ENCODE data around the gene LCA5. TPM values are rescaled to one million over a fixed set of nuclear protein-coding genes. Genes with fewer than 3 reads are reported as not detected.

Gene LCA5
- total and polyA plus RNA-seq, 4 experiments from 2014 or later, result 0.06 to 0.23 (median 0.22) TPM; not detected in 1

DNA sequence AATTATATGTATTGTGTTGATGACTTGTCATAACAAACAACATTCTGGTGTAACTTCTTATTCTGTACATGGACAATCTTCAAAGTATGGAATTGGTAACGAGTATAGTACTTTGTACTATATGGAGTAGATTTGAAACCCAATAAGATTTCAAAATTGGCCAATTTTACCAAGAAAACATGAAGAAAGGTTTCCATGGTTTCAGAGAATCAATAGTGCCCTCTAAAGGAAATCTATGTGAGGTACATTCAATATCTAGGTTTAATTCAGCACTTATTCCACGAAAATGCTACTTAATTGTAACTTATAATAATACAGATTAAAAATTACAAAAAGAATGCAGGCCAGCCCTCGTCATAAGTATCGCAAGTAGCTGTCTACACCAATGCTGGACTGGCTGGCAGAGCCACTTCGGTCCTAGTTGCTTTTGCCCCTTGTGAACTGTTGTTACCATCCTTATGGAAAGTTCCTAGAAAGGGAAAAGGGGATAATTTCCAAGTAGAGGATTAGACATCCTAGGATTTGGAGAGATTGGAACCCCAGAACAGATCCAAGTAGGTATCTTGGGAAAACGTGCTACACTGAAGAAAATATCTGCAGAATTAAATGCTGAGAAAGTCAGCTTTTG, 70.9 kb downstream of the LCA5 start:
- POLR2A ChIA-PET (ENCODE audit: partially characterized antibody), result no interaction called here

GRCh38 chr6:79465381-79465780, 71.8 kb downstream of the LCA5 start:
- H3K9me3 Mint-ChIP-seq, result peaks cover 0 to 2% (median 0%) of the 10 kb centered on the region in 8 donors
- ChIA-PET POLR2A (ENCODE audit: partially characterized antibody) (no interaction called here), CTCF (ENCODE audit: partially characterized antibody) (no interaction called here)
- H3K36me3 ChIP-seq (ENCODE audit: insufficient read depth, low read length), result no peaks in the 10 kb centered on the region
- peaks cover 4 to 7% of the 10 kb centered on the region in 2 donors for H3K27me3 Mint-ChIP-seq
- H3K27me3 ChIP-seq (ENCODE audit: insufficient read depth, low read length), result no peaks in the 10 kb centered on the region
- H3K4me1 Mint-ChIP-seq, result no peaks in the 10 kb centered on the region
- no peak overlapping the region for H3K27ac Mint-ChIP-seq
- DNase-seq, result no peak
- H3K4me3 Mint-ChIP-seq, result no peak overlapping the region
- H3K27ac ChIP-seq (ENCODE audit: low read depth, low read length), result no peak overlapping the region
- intact Hi-C loops (cut with micrococcal nuclease), result no loop called here
- no peaks in the 10 kb centered on the region for H3K36me3 Mint-ChIP-seq
- H3K9me3 ChIP-seq (ENCODE audit: control insufficient read depth in 1 of 2, low read length in 2 of 2), result no peaks in the 10 kb centered on the region
- no peaks in the 10 kb centered on the region for H3K4me1 ChIP-seq (ENCODE audit: insufficient read depth, low read length)
- H3K4me3 ChIP-seq (ENCODE audit: low read length in 2 of 2), result no peak overlapping the region

More for the DNA sequence above, 70.9 kb downstream of the LCA5 start:
- DNase-seq, result peak in 1 of 5 donors; percentile 2
- Mint-ChIP-seq H3K9me3 (peaks cover 0 to 1% (median 0%) of the 10 kb centered on the region in 8 donors), H3K4me3 (no peak overlapping the region), H3K27me3 (peaks cover 4 to 6% of the 10 kb centered on the region in 2 donors), H3K36me3 (no peaks in the 10 kb centered on the region), H3K27ac (no peak overlapping the region), H3K4me1 (no peaks in the 10 kb centered on the region)
- H3K4me3 ChIP-seq (ENCODE audit: low read length in 2 of 2), result no peak overlapping the region
- no peaks in the 10 kb centered on the region for H3K4me1 ChIP-seq (ENCODE audit: insufficient read depth, low read length)
- no peaks in the 10 kb centered on the region for H3K9me3 ChIP-seq (ENCODE audit: control insufficient read depth in 1 of 2, low read length in 2 of 2)
- intact Hi-C loops (cut with micrococcal nuclease), result no loop called here
- H3K27ac ChIP-seq (ENCODE audit: low read depth, low read length), result no peak overlapping the region
- CTCF ChIA-PET (ENCODE audit: partially characterized antibody), result no interaction called here
- H3K36me3 ChIP-seq (ENCODE audit: insufficient read depth, low read length), result no peaks in the 10 kb centered on the region
- H3K27me3 ChIP-seq (ENCODE audit: insufficient read depth, low read length), result no peaks in the 10 kb centered on the region

DNA sequence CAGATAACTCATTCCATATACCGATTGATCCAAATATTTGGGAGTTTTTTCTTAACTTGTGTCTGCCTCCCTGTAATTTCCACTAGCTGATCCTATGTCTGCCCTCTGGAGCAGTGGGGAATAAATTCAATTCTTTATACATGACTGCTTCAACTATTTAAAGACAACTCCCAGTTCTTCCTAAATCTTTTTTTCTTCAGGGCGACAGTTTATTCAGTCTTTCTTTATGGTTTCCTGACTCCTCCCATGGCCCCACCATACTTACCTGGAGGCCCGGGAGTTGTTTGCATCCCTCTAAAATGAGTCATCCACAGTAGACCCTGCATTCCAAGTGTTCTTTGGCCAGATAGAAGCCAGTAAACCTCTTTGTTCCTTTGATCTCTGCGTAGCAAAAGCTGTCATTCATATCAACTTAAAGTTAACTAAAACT, 73.6 kb downstream of the LCA5 start:
- Mint-ChIP-seq H3K36me3 (no peaks in the 10 kb centered on the region), H3K27me3 (peaks cover under 1 to 3% of the 10 kb centered on the region in 2 donors), H3K4me1 (no peaks in the 10 kb centered on the region), H3K4me3 (no peak overlapping the region), H3K27ac (no peak overlapping the region), H3K9me3 (peaks cover 0 to 5% (median 0%) of the 10 kb centered on the region in 8 donors)
- Histone ChIP-seq H3K27me3 (ENCODE audit: insufficient read depth, low read length) (no peaks in the 10 kb centered on the region), H3K4me3 (ENCODE audit: low read length in 2 of 2) (no peak overlapping the region), H3K9me3 (ENCODE audit: control insufficient read depth in 1 of 2, low read length in 2 of 2) (no peaks in the 10 kb centered on the region), H3K27ac (ENCODE audit: low read depth, low read length) (no peak overlapping the region), H3K4me1 (ENCODE audit: insufficient read depth, low read length) (no peaks in the 10 kb centered on the region), H3K36me3 (ENCODE audit: insufficient read depth, low read length) (no peaks in the 10 kb centered on the region)
- no peak for DNase-seq
- intact Hi-C loops (cut with micrococcal nuclease), result no loop called here
- POLR2A ChIA-PET (ENCODE audit: partially characterized antibody), result no interaction called here
- CTCF ChIA-PET (ENCODE audit: partially characterized antibody), result no interaction called here

DNA sequence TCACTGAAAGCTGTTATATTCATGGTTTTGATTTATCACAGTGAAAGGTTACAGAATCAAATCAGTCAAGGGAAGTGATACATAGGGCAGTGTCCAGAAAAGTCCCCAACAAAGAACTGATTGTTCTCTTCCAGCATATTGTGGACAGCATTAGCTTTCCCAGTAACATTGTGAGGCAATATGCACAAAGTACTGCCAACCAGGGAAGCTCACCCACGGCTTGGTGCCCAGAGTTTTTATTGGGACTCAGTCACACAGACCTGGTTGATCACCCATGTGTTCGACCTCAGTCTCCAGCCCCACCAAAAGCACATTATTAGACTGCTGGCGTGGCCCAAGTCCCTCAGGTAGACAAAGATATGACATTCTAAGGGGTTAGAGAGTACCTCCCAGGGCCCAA, 76.0 kb downstream of the LCA5 start:
- H3K4me1 ChIP-seq (ENCODE audit: insufficient read depth, low read length), result no peaks in the 10 kb centered on the region
- H3K36me3 ChIP-seq (ENCODE audit: insufficient read depth, low read length), result no peaks in the 10 kb centered on the region
- no peaks in the 10 kb centered on the region for H3K36me3 Mint-ChIP-seq
- H3K4me3 Mint-ChIP-seq, result no peak overlapping the region
- CTCF ChIA-PET (ENCODE audit: partially characterized antibody), result no interaction called here
- no peaks in the 10 kb centered on the region for H3K27me3 ChIP-seq (ENCODE audit: insufficient read depth, low read length)
- H3K4me3 ChIP-seq (ENCODE audit: low read length in 2 of 2), result no peak overlapping the region
- no peak overlapping the region for H3K27ac ChIP-seq (ENCODE audit: low read depth, low read length)
- no peaks in the 10 kb centered on the region for H3K9me3 ChIP-seq (ENCODE audit: control insufficient read depth in 1 of 2, low read length in 2 of 2)
- intact Hi-C loops (cut with micrococcal nuclease), result no loop called here
- no peaks in the 10 kb centered on the region for H3K4me1 Mint-ChIP-seq
- no peak for DNase-seq
- H3K27me3 Mint-ChIP-seq, result peaks cover 0 to 3% of the 10 kb centered on the region in 2 donors
- H3K27ac Mint-ChIP-seq, result no peak overlapping the region
- POLR2A ChIA-PET (ENCODE audit: partially characterized antibody), result no interaction called here
- H3K9me3 Mint-ChIP-seq, result peaks cover 0 to 5% (median 0%) of the 10 kb centered on the region in 8 donors

DNA sequence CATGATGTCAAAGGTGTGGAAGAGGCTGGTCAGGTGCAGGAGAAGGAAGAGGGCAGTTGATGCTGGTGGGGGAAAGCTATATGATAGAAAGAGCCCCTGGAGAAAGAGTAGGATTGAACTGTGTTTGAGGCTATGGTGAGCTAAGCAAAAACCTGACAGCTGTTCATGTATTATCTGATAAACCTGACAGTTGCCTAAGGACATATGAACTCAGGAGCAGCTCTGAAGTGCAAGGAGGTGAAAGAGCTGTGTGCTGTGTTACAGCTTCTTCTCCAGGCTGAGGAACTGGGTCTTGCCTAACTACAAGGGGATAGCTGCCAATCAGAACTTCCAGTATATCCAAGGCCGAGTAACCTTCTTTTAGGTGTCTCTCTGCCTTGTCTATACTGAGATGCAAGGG, 81.8 kb downstream of the LCA5 start:
- Mint-ChIP-seq H3K4me3 (no peak overlapping the region), H3K9me3 (peaks cover 0 to 4% (median 0%) of the 10 kb centered on the region in 8 donors), H3K27me3 (peaks cover 2% of the 10 kb centered on the region in 2 donors), H3K4me1 (no peaks in the 10 kb centered on the region), H3K36me3 (no peaks in the 10 kb centered on the region), H3K27ac (no peak overlapping the region)
- CTCF ChIA-PET (ENCODE audit: partially characterized antibody), result no interaction called here
- POLR2A ChIA-PET (ENCODE audit: partially characterized antibody), result no interaction called here
- DNase-seq, result no peak
- H3K27me3 ChIP-seq (ENCODE audit: insufficient read depth, low read length), result no peaks in the 10 kb centered on the region
- no peaks in the 10 kb centered on the region for H3K4me1 ChIP-seq (ENCODE audit: insufficient read depth, low read length)
- H3K9me3 ChIP-seq (ENCODE audit: control insufficient read depth in 1 of 2, low read length in 2 of 2), result no peaks in the 10 kb centered on the region
- intact Hi-C loops (cut with micrococcal nuclease), result no loop called here
- H3K27ac ChIP-seq (ENCODE audit: low read depth, low read length), result no peak overlapping the region
- H3K36me3 ChIP-seq (ENCODE audit: insufficient read depth, low read length), result no peaks in the 10 kb centered on the region
- no peak overlapping the region for H3K4me3 ChIP-seq (ENCODE audit: low read length in 2 of 2)

DNA sequence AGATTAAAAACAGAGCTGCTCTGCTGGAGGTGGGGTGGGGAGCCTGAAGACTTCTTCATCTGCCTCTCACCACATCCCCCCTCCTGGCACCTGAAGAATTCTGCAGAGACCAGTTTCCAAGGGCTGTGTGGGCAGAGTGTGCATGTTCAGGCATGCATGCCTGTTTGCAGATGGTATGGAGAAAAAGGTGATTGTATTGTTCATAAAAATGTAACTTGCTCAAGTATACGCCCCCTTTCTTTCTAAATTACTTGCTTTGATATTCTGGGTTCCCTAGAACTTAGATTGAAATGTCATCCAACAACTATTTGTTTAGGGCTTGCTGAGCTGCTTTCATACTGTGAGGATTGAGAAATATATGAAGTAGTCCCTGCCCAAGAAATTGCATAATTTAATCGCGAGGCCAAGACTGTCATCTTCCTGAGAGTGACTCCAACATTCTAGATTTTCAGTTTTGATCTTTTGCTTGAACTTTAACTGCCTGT, 83.6 kb downstream of the LCA5 start:
- peaks cover 2% of the 10 kb centered on the region in 2 donors for H3K27me3 Mint-ChIP-seq
- H3K4me1 Mint-ChIP-seq, result no peaks in the 10 kb centered on the region
- Histone ChIP-seq H3K4me3 (ENCODE audit: low read length in 2 of 2) (no peak overlapping the region), H3K27me3 (ENCODE audit: insufficient read depth, low read length) (no peaks in the 10 kb centered on the region), H3K36me3 (ENCODE audit: insufficient read depth, low read length) (no peaks in the 10 kb centered on the region), H3K27ac (ENCODE audit: low read depth, low read length) (no peak overlapping the region), H3K4me1 (ENCODE audit: insufficient read depth, low read length) (no peaks in the 10 kb centered on the region), H3K9me3 (ENCODE audit: control insufficient read depth in 1 of 2, low read length in 2 of 2) (no peaks in the 10 kb centered on the region)
- H3K27ac Mint-ChIP-seq, result no peak overlapping the region
- DNase-seq, result no peak
- intact Hi-C loops (cut with micrococcal nuclease), result no loop called here
- no peaks in the 10 kb centered on the region for H3K36me3 Mint-ChIP-seq
- POLR2A ChIA-PET (ENCODE audit: partially characterized antibody), result no interaction called here
- CTCF ChIA-PET (ENCODE audit: partially characterized antibody), result no interaction called here
- H3K9me3 Mint-ChIP-seq, result no peaks in the 10 kb centered on the region
- H3K4me3 Mint-ChIP-seq, result no peak overlapping the region

GRCh38 chr6:79450984-79451383, 86.2 kb downstream of the LCA5 start:
- Mint-ChIP-seq H3K27me3 (peaks cover 2% of the 10 kb centered on the region in 2 donors), H3K4me1 (no peaks in the 10 kb centered on the region), H3K9me3 (no peaks in the 10 kb centered on the region), H3K4me3 (no peak overlapping the region), H3K27ac (no peak overlapping the region), H3K36me3 (no peaks in the 10 kb centered on the region)
- ChIA-PET POLR2A (ENCODE audit: partially characterized antibody) (no interaction called here), CTCF (ENCODE audit: partially characterized antibody) (no interaction called here)
- no peaks in the 10 kb centered on the region for H3K36me3 ChIP-seq (ENCODE audit: insufficient read depth, low read length)
- intact Hi-C loops (cut with micrococcal nuclease), result no loop called here
- H3K27me3 ChIP-seq (ENCODE audit: insufficient read depth, low read length), result no peaks in the 10 kb centered on the region
- no peaks in the 10 kb centered on the region for H3K4me1 ChIP-seq (ENCODE audit: insufficient read depth, low read length)
- DNase-seq, result no peak
- H3K4me3 ChIP-seq (ENCODE audit: low read length in 2 of 2), result no peak overlapping the region
- no peaks in the 10 kb centered on the region for H3K9me3 ChIP-seq (ENCODE audit: control insufficient read depth in 1 of 2, low read length in 2 of 2)
- no peak overlapping the region for H3K27ac ChIP-seq (ENCODE audit: low read depth, low read length)

All from CD4-positive, alpha-beta memory T cell (primary cell).